EL (cell line): ENCODE data around the gene GPR152.
"Not testable (repeated sequence)": the region's sequence is repeated elsewhere in the genome, so short reads cannot be mapped to it uniquely, and the experiment has no call there.

ENCODE experiments used
- DNase-seq: peaks from one replicate; pipeline ENCODE4 v3.0.0-alpha.2; 2016

GPR152 gene

GRCh38 chr11:67439321-67440228, 13.0 kb downstream of the GPR152 start:
- DNase-seq, result no peak

GRCh38 chr11:67438158-67438902, 14.2 kb downstream of the GPR152 start:
- DNase-seq, result no peak

- DNase-seq, result no peak
These were observed 14.7 kb downstream of the GPR152 start for GRCh38 chr11:67437809-67438157.

GRCh38 chr11:67437082-67437808, 15.3 kb downstream of the GPR152 start, which contains the start of gene PTPRCAP:
TSS of gene PTPRCAP (minus strand) at chr11:67437682. CDS start at chr11:67437619, 63 bp downstream.
- no peak for DNase-seq

GRCh38 chr11:67436459-67437081, 16.0 kb downstream of the GPR152 start:
- DNase-seq, result no peak

GRCh38 chr11:67435727-67436458, 16.6 kb downstream of the GPR152 start:
- DNase-seq, result no peak

- DNase-seq, result no peak
These were observed 17.4 kb downstream of the GPR152 start for GRCh38 chr11:67435031-67435726.

- DNase-seq, result no peak
These were observed 18.1 kb downstream of the GPR152 start for GRCh38 chr11:67434395-67434881.

GRCh38 chr11:67433536-67434394, 18.8 kb downstream of the GPR152 start:
- DNase-seq, result no peak

- no peak for DNase-seq
These were observed 19.7 kb downstream of the GPR152 start for GRCh38 chr11:67432655-67433349.

- no peak for DNase-seq
These were observed 20.9 kb downstream of the GPR152 start for GRCh38 chr11:67431346-67432249.

- no peak for DNase-seq
These were observed 22.8 kb downstream of the GPR152 start for GRCh38 chr11:67429722-67430121.

GRCh38 chr11:67429038-67429668, 23.4 kb downstream of the GPR152 start:
- DNase-seq, result no peak

- peak; percentile 96 for DNase-seq
These were observed 24.2 kb downstream of the GPR152 start, which contains the start of gene RPS6KB2 for GRCh38 chr11:67428052-67429001. TSS of gene RPS6KB2 (plus strand) at chr11:67428494. CDS start at chr11:67428546, 52 bp downstream.

- DNase-seq, result not testable (repeated sequence)
These were observed 25.1 kb downstream of the GPR152 start for GRCh38 chr11:67427364-67427859.

GRCh38 chr11:67423891-67424613, 28.5 kb downstream of the GPR152 start:
- DNase-seq, result no peak
